CD4-positive, CD25-positive, alpha-beta regulatory T cell (primary cell): ENCODE data around the gene TRAFD1. TPM values are rescaled to one million over a fixed set of nuclear protein-coding genes. Genes with fewer than 3 reads are reported as not detected.
"Not testable (repeated sequence)": the region's sequence is repeated elsewhere in the genome, so short reads cannot be mapped to it uniquely, and the experiment has no call there.

Source experiments
- ATAC-seq, 2 donors: fragments of 150-1000 bp; cut with Tn5 transposase; one replicate each; pipeline ENCODE4 v1.10.0; 2021; ENCODE audit warnings: low read depth in 2 of 2, moderate number of reproducible peaks in 2 of 2, moderate library complexity in 1 of 2
- DNase-seq, 3 donors: peaks; one replicate each; pipeline versions ENCODE4 v3.0.0 to v3.0.0-alpha.2; 2012 to 2022; ENCODE audit warnings: mixed read lengths in 1 of 3
- H3K27ac ChIP-seq: one replicate; pipeline ENCODE4 v1.7.0; 2013; ENCODE audit warnings: mild to moderate bottlenecking, low read length; ENCODE audit not compliant: insufficient read depth, poor library complexity, severe bottlenecking
- H3K27me3 ChIP-seq: one replicate; pipeline ENCODE4 v1.7.0; 2013; ENCODE audit warnings: low read length; ENCODE audit not compliant: control insufficient read depth, insufficient read depth
- H3K36me3 ChIP-seq: one replicate; pipeline ENCODE4 v1.7.0; 2013; ENCODE audit warnings: mild to moderate bottlenecking, low read length, moderate library complexity; ENCODE audit not compliant: control insufficient read depth, insufficient read depth
- H3K4me1 ChIP-seq: 2 replicates; pipeline ENCODE4 v1.7.0; 2013; ENCODE audit warnings: mild to moderate bottlenecking, low read length; ENCODE audit not compliant: insufficient read depth, control insufficient read depth, poor library complexity, severe bottlenecking
- H3K4me3 ChIP-seq: one replicate; pipeline ENCODE4 v1.7.0; 2013; ENCODE audit warnings: low read depth, mild to moderate bottlenecking, low read length, moderate library complexity
- H3K9me3 ChIP-seq, 2 experiments: 1 replicate in 1 of 2; 2 replicates in 1 of 2; pipeline ENCODE4 v1.7.0; 2013; ENCODE audit warnings: low read length in 2 of 2, mild to moderate bottlenecking in 1 of 2, moderate library complexity in 1 of 2; ENCODE audit not compliant: control insufficient read depth in 2 of 2
- H3K27ac Mint-ChIP-seq, 3 donors: one replicate each; pipeline ENCODE4 v1.8.0; 2020 to 2022; ENCODE audit warnings: mild to moderate bottlenecking in 3 of 3, mixed read lengths in 3 of 3, moderate library complexity in 2 of 3
- H3K27me3 Mint-ChIP-seq: one replicate; pipeline ENCODE4 v1.8.0; 2022; ENCODE audit warnings: mild to moderate bottlenecking, mixed read lengths
- H3K36me3 Mint-ChIP-seq: one replicate; pipeline ENCODE4 v1.8.0; 2020; ENCODE audit warnings: mixed read lengths
- H3K4me1 Mint-ChIP-seq, 4 donors: one replicate each; pipeline ENCODE4 v1.8.0; 2020 to 2022; ENCODE audit warnings: mixed read lengths in 4 of 4, mild to moderate bottlenecking in 1 of 4
- H3K4me3 Mint-ChIP-seq, 4 donors: one replicate each; pipeline ENCODE4 v1.8.0; 2020 to 2022; ENCODE audit warnings: mild to moderate bottlenecking in 4 of 4, mixed read lengths in 4 of 4, moderate library complexity in 3 of 4
- H3K9me3 Mint-ChIP-seq, 7 donors: one replicate each; pipeline ENCODE4 v1.8.0; 2020 to 2022; ENCODE audit warnings: mixed read lengths in 7 of 7, mild to moderate bottlenecking in 3 of 7, moderate library complexity in 2 of 7
- polyA plus RNA-seq, 4 donors: library from polyadenylated mRNA; unstranded; fragments of 300-500 nt; fragmentation: Illumina TruSeq; gene quantifications; one replicate each; pipeline ENCODE4 v1.2.3, GENCODE V29; 2021
- total RNA-seq: library from RNA; stranded (reverse); gene quantifications from one replicate; pipeline ENCODE4 v1.2.3, GENCODE V29; 2022

Gene TRAFD1
- total and polyA plus RNA-seq, 5 donors from 2014 or later, result 43.4 to 95.7 (median 82.4) TPM

GRCh38 chr12:112153181-112153892 is 28.0 kb downstream of the TRAFD1 start:
- Histone ChIP-seq H3K36me3 (peaks cover 57% of the 10 kb centered on the region), H3K27me3 (no peaks in the 10 kb centered on the region), H3K4me3 (no peak overlapping the region), H3K9me3 (peaks cover 3 to 4% of the 10 kb centered on the region in 2 experiments), H3K4me1 (peaks cover 4% of the 10 kb centered on the region), H3K27ac (no peak overlapping the region)
- Mint-ChIP-seq H3K9me3 (peaks cover 2 to 33% (median 11%) of the 10 kb centered on the region in 7 donors), H3K27ac (peak overlapping the region; percentile 38 to 72 (median 52)), H3K4me3 (no peak overlapping the region), H3K36me3 (peaks cover 68% of the 10 kb centered on the region), H3K4me1 (peaks cover 14 to 26% (median 21%) of the 10 kb centered on the region in 4 donors), H3K27me3 (no peaks in the 10 kb centered on the region)
- ATAC-seq (no peak), DNase-seq (no peak)

- H3K27ac ChIP-seq, result no peak overlapping the region
- Mint-ChIP-seq H3K9me3 (peaks cover 5 to 39% (median 11%) of the 10 kb centered on the region in 7 donors), H3K27ac (peak overlapping the region; percentile 23 to 72 (median 52)), H3K4me3 (no peak overlapping the region), H3K36me3 (peaks cover 67% of the 10 kb centered on the region), H3K27me3 (no peaks in the 10 kb centered on the region), H3K4me1 (peaks cover 15 to 31% (median 26%) of the 10 kb centered on the region in 4 donors)
- peaks cover 8% of the 10 kb centered on the region for H3K4me1 ChIP-seq
- peaks cover 52% of the 10 kb centered on the region for H3K36me3 ChIP-seq
- DNase-seq (no peak), ATAC-seq (no peak)
- H3K4me3 ChIP-seq, result no peak overlapping the region
- H3K27me3 ChIP-seq, result no peaks in the 10 kb centered on the region
- peaks cover 3 to 6% of the 10 kb centered on the region in 2 experiments for H3K9me3 ChIP-seq
Measured at GRCh38 chr12:112153893-112154219, 28.5 kb downstream of the TRAFD1 start.

GRCh38 chr12:112158461-112159145 is 33.2 kb downstream of the TRAFD1 start:
- peaks cover 72% of the 10 kb centered on the region for H3K36me3 Mint-ChIP-seq
- peaks cover 11% of the 10 kb centered on the region for H3K36me3 ChIP-seq
- peaks cover 6 to 50% (median 11%) of the 10 kb centered on the region in 7 donors for H3K9me3 Mint-ChIP-seq
- peak; percentile 63 to 72 for ATAC-seq
- peak in 2 of 3 donors; percentile 52 to 81 for DNase-seq
- peak overlapping the region; percentile 75 to 94 (median 88) for H3K27ac Mint-ChIP-seq
- peak overlapping the region; percentile 3 to 64 (median 48) for H3K4me3 Mint-ChIP-seq
- peaks cover 3 to 16% of the 10 kb centered on the region in 2 experiments for H3K9me3 ChIP-seq
- peaks cover 19 to 50% (median 35%) of the 10 kb centered on the region in 4 donors for H3K4me1 Mint-ChIP-seq
- peaks cover 15% of the 10 kb centered on the region for H3K4me1 ChIP-seq
- H3K27me3 Mint-ChIP-seq, H3K27me3 ChIP-seq: not testable (repeated sequence)
- peak overlapping the region; percentile 26 for H3K4me3 ChIP-seq
- H3K27ac ChIP-seq, result peak overlapping the region; percentile 55

- peaks cover 15% of the 10 kb centered on the region for H3K4me1 ChIP-seq
- no peaks in the 10 kb centered on the region for H3K27me3 ChIP-seq
- H3K9me3 Mint-ChIP-seq, result peaks cover 6 to 50% (median 11%) of the 10 kb centered on the region in 7 donors
- peaks cover 19 to 50% (median 35%) of the 10 kb centered on the region in 4 donors for H3K4me1 Mint-ChIP-seq
- peak overlapping the region; percentile 75 to 94 (median 88) for H3K27ac Mint-ChIP-seq
- H3K36me3 ChIP-seq, result peaks cover 5% of the 10 kb centered on the region
- peaks cover 66% of the 10 kb centered on the region for H3K36me3 Mint-ChIP-seq
- H3K27ac ChIP-seq, result peak overlapping the region; percentile 55
- no peak for ATAC-seq
- DNase-seq, result no peak
- H3K4me3 ChIP-seq, result peak overlapping the region; percentile 26
- peak overlapping the region; percentile 32 to 69 (median 64) for H3K4me3 Mint-ChIP-seq
- no peaks in the 10 kb centered on the region for H3K27me3 Mint-ChIP-seq
- peaks cover 3 to 16% of the 10 kb centered on the region in 2 experiments for H3K9me3 ChIP-seq
Measured at GRCh38 chr12:112159146-112159541, 33.8 kb downstream of the TRAFD1 start.

GRCh38 chr12:112160611-112161010 is 35.3 kb downstream of the TRAFD1 start:
- DNase-seq (no peak), ATAC-seq (no peak)
- Histone ChIP-seq H3K27me3 (no peaks in the 10 kb centered on the region), H3K27ac (no peak overlapping the region), H3K4me1 (peaks cover 15% of the 10 kb centered on the region), H3K36me3 (peaks cover 4% of the 10 kb centered on the region), H3K9me3 (peaks cover 3 to 16% of the 10 kb centered on the region in 2 experiments), H3K4me3 (no peak overlapping the region)
- peak overlapping the region in 1 of 4 donors; percentile 38 for H3K4me3 Mint-ChIP-seq
- H3K9me3 Mint-ChIP-seq, result peaks cover 6 to 43% (median 11%) of the 10 kb centered on the region in 7 donors
- peak overlapping the region in 2 of 3 donors; percentile 85 to 88 for H3K27ac Mint-ChIP-seq
- peaks cover 55% of the 10 kb centered on the region for H3K36me3 Mint-ChIP-seq
- H3K4me1 Mint-ChIP-seq, result peaks cover 16 to 46% (median 32%) of the 10 kb centered on the region in 4 donors
- no peaks in the 10 kb centered on the region for H3K27me3 Mint-ChIP-seq

GRCh38 chr12:112161711-112162110 is 36.4 kb downstream of the TRAFD1 start:
- Mint-ChIP-seq H3K4me1 (peaks cover 16 to 38% (median 26%) of the 10 kb centered on the region in 4 donors), H3K36me3 (peaks cover 46% of the 10 kb centered on the region), H3K9me3 (peaks cover 3 to 33% (median 6%) of the 10 kb centered on the region in 7 donors), H3K27me3 (no peaks in the 10 kb centered on the region), H3K4me3 (no peak overlapping the region), H3K27ac (peak overlapping the region; percentile 43 to 88 (median 80))
- H3K36me3 ChIP-seq, result peaks cover 4% of the 10 kb centered on the region
- H3K27me3 ChIP-seq, result no peaks in the 10 kb centered on the region
- peaks cover 3 to 16% of the 10 kb centered on the region in 2 experiments for H3K9me3 ChIP-seq
- no peak overlapping the region for H3K4me3 ChIP-seq
- no peak overlapping the region for H3K27ac ChIP-seq
- DNase-seq, result no peak
- peaks cover 15% of the 10 kb centered on the region for H3K4me1 ChIP-seq
- ATAC-seq, result no peak

- Mint-ChIP-seq H3K27me3 (no peaks in the 10 kb centered on the region), H3K4me1 (peaks cover 12 to 33% (median 23%) of the 10 kb centered on the region in 4 donors), H3K36me3 (peaks cover 40% of the 10 kb centered on the region), H3K9me3 (peaks cover 3 to 27% (median 6%) of the 10 kb centered on the region in 7 donors), H3K4me3 (no peak overlapping the region), H3K27ac (peak overlapping the region; percentile 69 to 88 (median 71))
- H3K4me3 ChIP-seq, result no peak overlapping the region
- peaks cover 3 to 16% of the 10 kb centered on the region in 2 experiments for H3K9me3 ChIP-seq
- H3K27me3 ChIP-seq, result no peaks in the 10 kb centered on the region
- no peak overlapping the region for H3K27ac ChIP-seq
- no peak for ATAC-seq
- no peak for DNase-seq
- H3K4me1 ChIP-seq, result peaks cover 15% of the 10 kb centered on the region
- peaks cover 4% of the 10 kb centered on the region for H3K36me3 ChIP-seq
Measured at GRCh38 chr12:112162241-112162790, 37.0 kb downstream of the TRAFD1 start.
